Activated gamma-delta T cell (primary cell): ENCODE data around the gene AGBL2.
"Not testable (repeated sequence)": the region's sequence is repeated elsewhere in the genome, so short reads cannot be mapped to it uniquely, and the experiment has no call there.

Experiments used
- DNase-seq: peaks from one replicate; lab custom pipeline; 2025; lab: John Stamatoyannopoulos, UW

AGBL2 gene

DNA sequence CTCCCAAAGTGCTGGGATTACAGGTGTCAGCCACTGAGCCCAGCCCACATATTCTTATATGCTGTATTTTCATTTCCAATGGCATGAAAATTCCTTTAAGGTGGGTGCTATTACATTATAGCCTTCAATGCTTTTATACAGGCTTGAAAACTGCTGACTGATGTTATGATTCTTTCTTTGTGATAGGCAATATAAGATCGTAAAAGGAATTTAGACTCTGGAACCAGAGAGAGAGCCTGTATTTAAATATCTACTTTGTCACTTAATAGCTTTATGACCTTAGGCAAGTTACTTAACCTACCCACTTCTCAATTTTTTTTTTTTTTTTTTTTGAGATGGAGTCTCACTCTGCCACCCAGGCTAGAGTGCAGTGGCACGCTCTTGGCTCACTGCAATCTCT, 26.2 kb downstream of the AGBL2 start:
- no peak for DNase-seq

DNA sequence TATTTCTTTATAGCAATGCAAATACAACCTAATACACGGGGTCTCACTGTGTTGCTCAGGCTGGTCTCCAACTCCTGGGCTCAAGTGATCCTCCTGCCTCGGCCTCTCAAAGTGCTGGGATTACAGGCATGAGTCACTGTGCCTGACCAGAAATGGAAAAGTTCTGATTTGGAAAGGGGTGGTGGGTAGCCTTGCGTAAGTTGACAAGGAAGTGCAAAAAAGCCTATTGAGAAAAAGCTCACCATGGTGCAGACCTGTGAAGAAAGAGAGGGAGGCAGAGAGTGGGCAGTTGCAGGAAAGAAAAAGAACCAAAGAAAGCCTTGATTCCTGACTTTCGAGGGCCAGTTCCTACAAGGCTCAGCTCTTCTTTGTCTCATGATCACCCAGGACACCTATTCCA, 27.1 kb downstream of the AGBL2 start:
- DNase-seq = no peak

DNA sequence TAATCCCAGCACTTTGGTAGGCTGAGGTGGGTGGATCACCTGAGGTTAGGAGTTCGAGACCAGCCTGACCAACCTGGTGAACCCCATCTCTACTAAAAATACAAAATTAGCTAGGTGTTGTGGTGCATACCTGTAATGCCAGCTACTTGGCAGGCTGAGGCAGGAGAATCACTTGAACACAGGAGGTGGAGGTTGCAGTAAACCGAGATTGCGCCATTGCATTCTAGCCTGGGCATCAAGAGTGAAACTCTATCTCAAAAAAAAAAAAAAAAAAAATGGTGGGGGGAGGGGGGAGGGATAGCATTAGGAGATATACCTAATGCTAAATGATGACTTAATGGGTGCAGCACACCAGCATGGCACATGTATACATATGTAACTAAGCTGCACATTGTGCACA, 28.5 kb downstream of the AGBL2 start:
- not testable (repeated sequence) for DNase-seq

DNA sequence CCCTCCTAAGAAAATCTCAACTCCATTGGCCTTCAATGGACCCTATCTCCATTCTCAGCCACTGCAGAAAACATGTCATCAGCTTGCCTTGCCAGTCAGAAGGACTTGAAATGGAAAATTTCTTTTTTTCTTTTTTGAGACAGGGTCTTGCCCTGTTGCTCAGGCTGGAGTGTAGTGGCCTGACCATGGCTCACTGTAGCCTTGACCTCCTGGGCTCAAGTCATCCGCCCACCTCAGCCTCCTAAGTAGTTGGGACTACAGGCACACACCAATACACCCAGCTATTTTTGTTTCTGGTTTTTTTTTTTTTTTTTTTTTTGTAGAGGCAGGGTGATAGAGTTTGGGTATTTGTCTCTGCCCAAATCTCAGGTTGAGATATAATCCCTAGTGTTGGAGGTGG, 29.0 kb downstream of the AGBL2 start:
- no peak for DNase-seq

DNA sequence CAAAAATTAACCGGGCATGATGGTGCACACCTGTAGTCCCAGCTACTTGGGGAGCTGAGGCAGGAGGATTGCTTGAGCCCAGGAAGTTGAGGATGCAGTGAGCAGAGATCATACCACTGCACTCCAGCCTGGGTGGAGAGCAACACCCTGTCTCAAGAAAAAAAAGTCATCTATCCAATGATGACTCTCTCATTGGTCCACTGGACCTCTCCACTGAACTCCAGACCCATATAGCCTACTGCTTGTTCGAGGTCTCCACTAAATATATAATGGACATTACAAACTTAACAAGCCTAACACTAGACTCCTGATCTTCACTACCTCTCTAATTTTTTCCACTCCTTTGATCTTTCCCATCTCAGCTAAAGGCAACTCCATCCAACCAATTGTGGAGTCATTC, 39.3 kb downstream of the AGBL2 start:
- no peak for DNase-seq

DNA sequence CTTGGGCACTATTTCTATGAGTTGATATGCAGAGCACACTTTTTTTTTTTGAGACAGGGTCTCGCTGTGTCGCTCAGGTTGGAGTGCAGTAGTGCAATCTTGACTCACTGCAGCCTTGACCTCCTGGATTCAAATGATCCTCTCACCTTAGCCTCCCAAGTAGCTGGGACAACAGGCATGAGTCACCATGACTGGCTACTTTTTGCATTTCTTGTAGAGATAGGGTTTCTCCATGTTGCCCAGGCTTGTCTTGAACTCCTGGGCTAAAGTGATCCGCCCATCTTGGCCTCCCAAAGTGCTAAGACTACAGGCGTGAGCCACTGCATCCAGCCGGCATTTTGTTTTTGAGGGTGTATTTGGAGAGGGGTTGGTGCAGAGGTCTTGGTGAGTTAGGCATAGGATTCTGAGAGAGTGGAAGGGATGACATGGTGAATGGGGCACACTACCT, 42.9 kb downstream of the AGBL2 start:
- DNase-seq = no peak

DNA sequence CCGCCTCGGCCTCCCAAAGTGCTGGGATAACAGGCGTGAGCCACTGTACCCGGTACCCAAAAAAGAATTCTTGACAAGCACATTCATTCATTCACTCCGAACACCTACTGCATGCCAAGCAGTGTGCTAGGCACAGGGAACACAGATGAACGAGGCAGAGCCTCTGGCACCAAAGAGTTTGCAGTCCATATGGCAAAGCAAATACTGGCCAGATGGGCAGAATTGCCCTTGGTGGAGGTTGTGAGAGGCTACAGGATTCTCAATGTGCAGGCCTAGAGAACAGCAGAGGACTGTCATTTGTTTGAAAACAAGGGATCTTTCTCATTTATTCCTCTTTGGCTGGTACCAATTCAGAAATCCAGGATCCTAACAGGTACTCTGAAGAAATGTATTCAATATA, 45.3 kb downstream of the AGBL2 start:
- DNase-seq = no peak

DNA sequence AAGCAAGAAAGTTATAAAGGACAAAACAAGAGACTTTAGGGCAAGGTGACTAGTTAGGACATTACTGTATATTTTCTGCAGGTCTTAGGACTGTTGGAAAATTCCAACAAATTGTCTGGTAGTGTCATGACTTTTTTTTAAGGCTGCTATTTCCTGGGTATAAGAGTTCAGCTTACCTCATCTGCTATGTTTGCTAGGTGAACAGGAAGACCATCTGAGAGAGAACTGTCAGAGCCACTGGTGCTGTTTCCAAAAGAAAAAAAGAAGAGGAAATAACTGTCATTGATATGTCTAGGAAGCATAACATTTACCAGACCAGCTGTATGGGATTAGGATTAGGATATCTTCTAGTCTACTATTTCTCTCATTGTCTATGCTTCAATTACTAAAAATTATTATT, 46.5 kb downstream of the AGBL2 start:
- DNase-seq = no peak

DNA sequence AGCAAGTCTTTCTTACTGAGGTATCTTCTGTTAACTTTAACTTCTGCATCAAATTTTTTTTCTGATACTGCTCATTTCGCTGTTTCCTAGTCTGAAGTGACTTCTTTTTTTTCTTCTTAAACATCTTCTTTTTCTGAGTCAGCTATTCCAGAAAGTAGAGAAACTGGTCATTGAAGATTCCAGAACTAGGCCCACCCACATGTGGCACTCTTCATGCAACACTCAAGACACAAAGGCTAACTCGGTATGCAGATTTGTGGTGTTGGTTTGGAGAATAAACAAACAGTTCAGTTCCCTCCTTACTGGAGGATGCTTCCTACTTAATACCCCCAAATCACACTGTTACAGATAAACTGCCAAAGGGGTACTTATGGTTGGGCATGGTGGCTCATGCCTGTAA, 47.6 kb downstream of the AGBL2 start:
- DNase-seq = no peak

DNA sequence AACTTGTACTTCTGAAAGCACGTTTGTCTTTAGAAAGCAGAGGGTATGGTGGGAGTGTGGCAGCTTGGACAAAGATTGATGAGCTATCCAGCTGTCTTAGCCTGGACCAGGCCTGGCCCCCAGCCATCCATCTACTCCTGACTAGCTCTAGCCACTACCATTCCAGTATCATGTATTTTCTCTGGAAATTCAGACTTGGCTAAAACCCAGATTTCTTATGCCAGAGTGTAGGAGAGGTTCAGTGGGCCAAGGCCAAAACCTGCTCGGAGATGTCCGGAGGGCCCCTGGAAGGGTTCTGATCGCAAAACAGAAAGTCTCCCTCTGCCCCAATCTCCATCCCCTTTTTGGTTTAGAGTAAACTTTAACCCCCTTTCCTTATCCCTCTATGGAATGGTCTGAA, 48.0 kb downstream of the AGBL2 start:
- DNase-seq = no peak

DNA sequence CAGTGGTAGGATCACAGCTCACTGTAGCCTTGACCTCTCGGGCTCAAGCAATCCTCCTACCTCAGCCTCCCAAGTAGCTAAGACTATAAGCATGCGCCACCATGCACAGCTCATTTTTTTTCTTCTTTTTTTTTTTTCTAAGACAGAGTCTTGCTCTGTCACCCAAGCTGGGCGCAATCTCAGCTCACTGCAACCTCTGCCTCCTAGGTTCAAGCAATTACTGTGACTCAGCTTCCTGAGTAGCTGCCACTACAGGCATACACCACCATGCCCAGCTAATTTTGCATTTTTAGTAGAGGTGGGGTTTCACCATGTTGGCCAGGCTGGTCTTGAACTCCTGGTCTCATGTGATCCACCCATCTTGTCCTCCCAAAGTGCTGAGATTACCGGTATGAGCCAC, 50.2 kb downstream of the AGBL2 start:
- DNase-seq = not testable (repeated sequence)

DNA sequence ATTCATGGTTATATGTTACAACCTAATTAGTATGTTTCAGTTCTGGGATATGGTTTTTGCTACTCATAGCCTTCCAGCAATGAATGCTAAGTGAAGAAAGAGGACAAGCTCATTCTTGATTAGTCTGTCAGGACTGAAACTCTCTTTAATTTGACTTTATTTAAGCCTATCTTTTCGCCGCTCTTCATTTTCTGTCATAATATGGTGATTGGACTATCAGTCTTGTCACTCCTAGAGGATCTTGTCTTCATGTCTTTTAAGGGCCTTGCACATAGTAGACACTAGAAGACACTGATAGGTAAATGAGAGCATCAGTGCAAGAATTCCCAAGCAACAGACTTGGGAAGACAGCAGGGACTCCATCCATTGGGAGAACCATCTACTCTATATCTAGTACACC, 53.9 kb downstream of the AGBL2 start:
- no peak for DNase-seq

DNA sequence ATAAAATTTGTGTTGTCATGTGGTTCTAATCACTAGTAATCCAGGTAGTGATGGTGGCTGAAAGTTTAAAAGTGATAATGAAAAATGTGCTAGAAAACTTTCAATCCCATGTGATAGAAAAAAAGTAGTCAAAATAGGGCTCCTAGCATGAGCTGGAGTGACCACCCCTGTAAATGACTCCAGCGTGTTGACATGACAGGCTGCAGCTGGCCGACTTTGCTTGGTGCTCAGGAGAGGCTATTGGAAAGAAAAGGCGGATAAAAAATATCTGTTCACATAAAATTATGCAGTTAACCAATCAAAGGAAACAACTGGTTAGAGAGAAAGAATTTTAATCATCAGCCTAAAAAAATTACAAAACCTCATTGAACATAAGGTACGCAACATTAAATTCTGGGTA, 55.9 kb downstream of the AGBL2 start:
- DNase-seq = no peak

DNA sequence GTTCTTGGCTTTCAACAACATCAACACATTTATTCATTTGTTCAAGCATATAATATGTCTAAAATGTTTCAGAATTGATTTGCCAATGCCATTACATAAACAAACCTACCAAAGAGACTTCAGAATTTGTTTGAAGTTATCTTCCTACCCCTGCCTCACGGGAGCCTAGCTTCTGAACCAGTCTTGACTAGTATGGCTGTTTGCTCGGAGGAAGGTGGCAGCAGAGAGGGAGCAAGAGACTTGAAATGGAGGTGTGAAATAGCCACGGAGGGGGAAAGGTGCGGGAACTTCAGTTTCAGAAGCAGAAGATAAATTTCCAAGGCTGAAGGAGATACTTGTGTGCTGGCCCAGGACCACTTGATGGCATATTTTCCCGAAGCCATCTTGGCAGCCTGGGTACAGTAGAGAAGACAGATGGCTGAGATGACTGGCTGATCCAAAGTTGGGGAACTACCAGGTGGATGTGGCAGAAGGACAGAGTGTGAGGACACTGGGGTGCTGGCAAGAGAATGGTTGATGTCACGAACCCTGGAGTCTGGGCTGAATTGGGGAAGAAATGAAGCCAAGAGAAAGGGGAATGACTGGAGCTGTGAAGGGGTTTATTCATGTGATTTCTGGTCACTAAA, 58.8 kb downstream of the AGBL2 start:
- DNase-seq = no peak

DNA sequence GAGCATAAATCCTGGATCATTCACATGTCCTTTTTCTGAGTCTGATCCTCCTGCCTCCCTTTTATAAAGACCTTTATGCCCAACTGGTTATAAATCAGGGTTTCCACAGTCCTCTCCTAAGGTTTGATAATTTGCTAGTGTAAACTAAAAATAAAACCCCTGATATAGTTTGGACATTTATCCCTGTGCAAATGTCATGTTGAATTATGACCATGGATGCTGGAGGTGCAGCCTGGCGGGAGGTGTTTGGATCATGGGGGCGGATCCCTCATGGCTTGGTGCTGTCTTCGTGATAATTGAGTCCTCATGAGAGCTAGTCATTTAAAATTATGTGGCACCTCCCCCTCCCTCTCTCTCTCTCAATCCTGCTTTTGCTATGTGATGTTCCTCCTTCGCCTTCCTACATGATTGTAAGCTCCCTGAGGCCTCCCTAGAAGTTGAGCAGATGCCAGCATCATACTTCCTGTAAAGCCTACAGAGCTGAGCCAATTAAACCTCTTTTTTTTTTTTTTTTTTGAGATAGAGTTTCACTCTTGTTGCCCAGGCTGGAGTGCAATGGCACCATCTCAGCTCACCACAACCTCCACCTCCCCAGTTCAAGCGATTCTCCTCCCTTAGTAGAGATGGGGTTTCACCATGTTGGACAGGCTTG, 63.2 kb downstream of the AGBL2 start:
- DNase-seq = no peak

DNA sequence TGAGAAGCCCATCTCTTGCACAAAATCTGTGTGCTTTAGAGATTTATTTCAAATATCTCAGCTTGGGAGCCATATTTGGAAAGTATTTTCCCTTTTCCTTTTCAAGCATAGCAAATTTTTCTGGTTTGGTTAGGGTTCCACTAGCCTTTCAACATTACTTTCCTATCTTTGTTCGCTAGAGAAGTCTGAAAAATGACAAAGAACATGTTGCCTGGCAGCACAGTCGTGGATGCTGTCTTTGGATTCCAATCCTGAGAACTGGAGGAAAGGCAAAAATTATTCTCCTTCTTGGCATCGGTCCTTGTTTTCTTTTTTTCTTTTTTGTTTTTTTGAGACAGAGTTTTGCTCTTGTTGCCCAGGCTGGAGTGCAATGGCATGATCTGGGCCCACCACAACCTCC, 65.9 kb downstream of the AGBL2 start:
- no peak for DNase-seq

DNA sequence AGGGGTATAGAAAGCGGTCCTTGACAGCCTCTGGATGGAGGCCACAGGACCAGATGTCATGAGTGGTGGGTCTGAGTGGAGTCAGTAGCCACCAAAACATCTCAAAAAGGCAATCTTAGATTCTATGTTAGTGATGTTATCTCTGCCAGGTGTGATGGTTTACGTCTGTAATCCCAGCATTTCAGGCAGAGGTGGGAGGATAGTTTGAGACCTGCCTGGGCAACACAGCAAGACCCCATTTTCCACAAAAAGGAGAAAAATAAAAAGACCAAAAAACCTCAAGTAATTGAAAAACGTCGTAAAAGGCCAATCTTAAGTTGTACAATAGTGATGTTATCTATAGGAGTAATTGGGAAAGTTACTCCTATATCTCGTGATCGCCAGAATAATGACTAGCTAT, 69.2 kb downstream of the AGBL2 start:
- no peak for DNase-seq

DNA sequence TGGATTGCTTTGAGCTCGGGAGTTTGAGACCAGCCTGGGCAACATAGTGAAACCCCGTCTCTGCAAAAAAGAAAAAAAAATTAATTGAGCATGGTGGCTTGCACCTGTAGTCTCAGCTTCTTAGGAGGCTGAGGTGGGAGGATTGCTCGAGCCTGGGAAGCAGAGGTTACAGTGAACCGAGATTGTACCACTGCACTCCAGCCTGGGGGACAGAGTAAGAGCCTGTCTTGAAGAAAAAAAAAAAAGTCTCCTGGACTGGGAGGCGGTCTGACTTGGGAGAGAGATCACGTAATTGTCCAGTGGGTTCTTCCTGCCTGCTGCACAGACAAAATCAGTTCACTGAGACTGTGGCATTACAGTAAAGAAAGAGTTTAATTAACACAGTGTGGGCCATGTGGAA, 69.7 kb downstream of the AGBL2 start:
- no peak for DNase-seq

DNA sequence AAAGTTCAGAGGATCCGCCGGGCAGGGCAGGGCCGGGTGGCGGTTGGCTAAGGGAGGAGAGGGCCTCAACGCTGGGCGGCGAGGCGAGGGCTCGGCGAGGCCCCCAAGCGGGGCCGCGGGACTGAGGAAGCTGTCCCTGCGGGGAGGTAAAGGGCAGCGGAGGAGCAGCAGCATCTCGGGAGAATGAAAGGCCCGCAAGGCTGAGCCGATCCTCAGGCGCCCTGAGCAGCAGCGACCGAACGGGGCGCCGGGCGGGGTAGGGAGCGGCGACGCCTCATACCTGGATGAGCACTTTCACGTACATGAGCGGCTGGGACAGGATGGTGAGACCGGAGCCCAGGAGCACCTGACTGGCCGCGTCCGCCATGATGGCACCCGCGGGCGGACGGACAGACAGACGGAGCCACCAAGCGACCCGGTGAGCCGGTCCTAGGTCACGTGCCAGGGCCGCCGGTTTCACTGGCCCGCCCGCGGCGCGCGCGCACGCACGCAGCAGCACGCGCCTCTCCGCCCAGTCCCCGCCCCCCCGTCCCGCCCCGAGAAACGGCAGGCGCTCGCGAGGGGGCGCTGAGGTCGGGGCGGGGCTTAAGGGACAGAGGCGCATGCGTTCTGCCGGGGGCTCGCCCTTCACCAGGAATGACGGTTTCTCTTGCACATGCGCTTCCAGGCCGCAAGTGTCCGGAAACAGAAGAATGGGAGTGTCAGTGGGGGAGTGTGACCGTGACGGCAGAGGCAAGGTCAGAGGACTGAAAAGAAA, 72.9 kb downstream of the AGBL2 start, which contains the start of gene MTCH2:
TSS of gene MTCH2 (minus strand) at position 461 of the 757 bp plus-strand sequence. CDS start at position 367, 94 bp downstream.
- peak; percentile 95 for DNase-seq

DNA sequence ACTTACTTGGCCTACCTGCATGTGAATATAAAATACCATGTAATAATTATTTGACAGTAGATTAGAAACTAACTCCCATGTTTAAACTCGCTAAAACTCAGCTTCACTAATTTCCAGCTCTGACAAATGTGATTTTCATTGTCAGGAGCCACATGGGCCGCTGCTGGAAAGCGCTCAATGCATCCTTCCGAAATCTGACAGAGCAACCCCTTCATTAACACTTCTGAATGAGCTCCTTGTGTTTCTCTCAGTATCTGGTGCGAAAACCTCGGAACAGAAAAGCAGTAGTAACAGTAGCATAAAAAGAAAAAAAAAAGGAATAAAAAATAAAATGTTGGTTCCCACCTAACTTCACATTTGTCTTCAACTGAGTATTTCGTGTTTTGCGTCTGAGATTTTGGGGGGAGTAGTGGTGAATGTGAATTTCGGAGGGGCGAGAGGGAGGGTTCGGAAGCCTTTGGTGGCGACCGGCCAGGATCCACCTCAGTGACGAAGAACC, 73.5 kb downstream of the AGBL2 start:
- DNase-seq = no peak

DNA sequence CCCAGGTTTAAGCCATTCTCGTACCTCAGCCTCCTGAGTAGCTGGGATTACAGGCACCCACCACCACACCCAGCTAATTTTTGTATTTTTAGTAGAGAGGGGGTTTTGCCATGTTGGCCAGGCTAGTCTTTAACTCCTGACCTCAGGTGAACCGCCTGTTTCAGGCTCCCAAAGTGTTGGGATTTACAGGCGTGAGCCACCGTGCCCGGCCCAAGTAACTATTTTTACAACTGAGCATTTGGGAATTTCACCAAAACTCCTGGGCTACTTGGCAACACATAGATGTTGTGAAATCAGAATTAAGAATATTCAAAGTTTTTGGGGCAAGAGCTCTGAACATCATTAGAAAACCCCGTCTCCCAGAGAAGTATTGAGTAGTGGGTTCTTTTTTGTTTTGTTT, 74.7 kb downstream of the AGBL2 start:
- not testable (repeated sequence) for DNase-seq

DNA sequence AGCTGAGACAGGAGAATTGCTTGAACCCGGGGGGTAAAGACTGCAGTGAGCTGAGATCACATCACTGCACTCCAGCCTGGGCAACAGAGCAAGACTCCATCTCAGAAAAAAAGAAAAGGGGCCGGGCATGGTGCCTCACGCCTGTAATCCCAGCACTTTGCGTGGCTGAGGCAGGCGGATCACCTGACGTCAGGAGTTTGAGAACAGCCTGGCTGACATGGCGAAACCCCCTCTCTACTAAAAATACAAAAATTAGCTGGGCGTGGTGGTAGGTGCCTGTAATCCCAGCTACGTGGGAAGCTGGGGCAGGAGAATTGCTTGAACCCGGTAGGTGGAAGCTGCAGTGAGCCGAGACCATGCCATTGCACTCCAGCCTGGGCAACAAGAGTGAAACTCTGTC, 78.8 kb downstream of the AGBL2 start:
- not testable (repeated sequence) for DNase-seq

DNA sequence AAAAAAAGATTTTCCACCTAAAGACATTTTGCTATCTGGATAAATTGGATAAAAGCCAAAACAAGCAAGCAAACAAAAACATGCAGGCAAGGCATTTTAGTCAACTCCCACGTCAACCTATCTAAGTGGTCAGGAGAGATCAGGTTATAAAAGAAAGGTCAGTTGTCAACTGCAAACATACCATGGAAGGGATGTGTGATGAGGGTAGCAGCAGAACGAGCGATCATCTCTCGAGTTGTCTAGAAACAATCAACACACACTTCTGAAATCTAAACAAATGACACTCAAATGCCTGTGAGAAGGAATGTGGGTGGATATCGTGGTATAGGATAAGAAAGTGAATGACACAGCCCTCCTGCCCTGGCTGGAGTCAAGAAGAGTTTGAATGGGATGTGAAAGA, 83.7 kb downstream of the AGBL2 start:
- DNase-seq = no peak
